GM21528 (cell line): Measurements from ENCODE around the gene ITPR2.
"Not testable (repeated sequence)": the region's sequence is repeated elsewhere in the genome, so short reads cannot be mapped to it uniquely, and the experiment has no call there.

ENCODE experiments used
- ATAC-seq: cut with Tn5 transposase; IDR thresholded peaks from one replicate; pipeline ENCODE4 v1.9.1; 2021; ENCODE audit warnings: mild to moderate bottlenecking, moderate library complexity; ENCODE audit not compliant: unreplicated experiment, low FRiP score

Gene ITPR2

GRCh38 chr12:26335651-26336050 lies 497.3 kb downstream of the ITPR2 start:
- ATAC-seq, result no peak

GRCh38 chr12:26334621-26335124 lies 498.3 kb downstream of the ITPR2 start:
- ATAC-seq, result no peak

- ATAC-seq, result no peak
These were observed 501.0 kb downstream of the ITPR2 start for GRCh38 chr12:26331960-26332359.

GRCh38 chr12:26331136-26331535 lies 501.9 kb downstream of the ITPR2 start:
- no peak for ATAC-seq

- ATAC-seq, result no peak
These were observed 504.9 kb downstream of the ITPR2 start for GRCh38 chr12:26327975-26328644.

- no peak for ATAC-seq
These were observed 509.3 kb downstream of the ITPR2 start for GRCh38 chr12:26323673-26324072.

- ATAC-seq, result no peak
These were observed 513.5 kb downstream of the ITPR2 start for GRCh38 chr12:26319511-26319910.

GRCh38 chr12:26318661-26319068 lies 514.3 kb downstream of the ITPR2 start:
- peak; percentile 93 for ATAC-seq

GRCh38 chr12:26317942-26318575 lies 514.9 kb downstream of the ITPR2 start:
- peak; percentile 50 for ATAC-seq

- not testable (repeated sequence) for ATAC-seq
These were observed 518.9 kb downstream of the ITPR2 start for GRCh38 chr12:26314103-26314502.

GRCh38 chr12:26310489-26310888 lies 522.5 kb downstream of the ITPR2 start:
- ATAC-seq, result not testable (repeated sequence)

GRCh38 chr12:26309634-26310033 lies 523.4 kb downstream of the ITPR2 start:
- no peak for ATAC-seq

- ATAC-seq, result no peak
These were observed 528.7 kb downstream of the ITPR2 start for GRCh38 chr12:26304273-26304672.

GRCh38 chr12:26303418-26303817 lies 529.6 kb downstream of the ITPR2 start:
- no peak for ATAC-seq

- ATAC-seq, result no peak
These were observed 530.2 kb downstream of the ITPR2 start for GRCh38 chr12:26302776-26303175.

- ATAC-seq, result no peak
These were observed 533.2 kb downstream of the ITPR2 start for GRCh38 chr12:26299751-26300150.

- peak; percentile 99 for ATAC-seq
These were observed 534.0 kb downstream of the ITPR2 start for GRCh38 chr12:26298785-26299621.

GRCh38 chr12:26297396-26298070 lies 535.5 kb downstream of the ITPR2 start:
- no peak for ATAC-seq

- no peak for ATAC-seq
These were observed 538.0 kb downstream of the ITPR2 start for GRCh38 chr12:26295001-26295400.

- no peak for ATAC-seq
These were observed 539.4 kb downstream of the ITPR2 start for GRCh38 chr12:26293612-26294011.

GRCh38 chr12:26292596-26292995 lies 540.4 kb downstream of the ITPR2 start:
- no peak for ATAC-seq
